Measurements from ENCODE around the gene RAD54L. TPM values are rescaled to one million over a fixed set of nuclear protein-coding genes. Genes with fewer than 3 reads are reported as not detected.
A peak's percentile ranks its signal among the peaks of the same experiment; 100 is the strongest.

Gene RAD54L
- total and polyA plus RNA-seq, 4 donors: 0.72 to 2.2 (median 2.1) TPM

DNA sequence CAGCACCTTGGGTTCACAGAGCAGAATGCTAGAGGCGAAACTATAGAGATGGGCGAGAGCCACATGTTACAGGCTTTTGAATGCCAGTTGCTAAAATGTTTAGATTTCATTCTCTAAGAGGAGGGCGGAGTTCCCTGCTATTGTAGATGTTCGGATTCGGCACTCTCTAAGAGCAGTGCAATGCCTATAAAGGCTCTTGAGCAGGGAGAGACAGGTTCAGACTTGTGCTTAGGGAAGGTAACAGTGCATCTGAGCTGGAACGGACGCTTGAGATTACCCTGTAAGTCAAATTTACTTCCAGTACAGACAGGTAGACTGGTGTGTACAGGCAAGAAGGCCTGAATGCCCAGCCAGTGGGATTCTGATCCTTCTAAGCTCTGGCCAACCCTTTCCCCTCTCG is 29.1 kb upstream of the RAD54L start:
- Histone ChIP-seq H3K27me3 (ENCODE audit: control insufficient read depth in 3 of 3, insufficient read depth in 3 of 3, low read length in 2 of 3) (no peaks in the 10 kb centered on the region), H3K9me3 (ENCODE audit: control insufficient read depth in 4 of 4, insufficient read depth in 3 of 4, low read length in 3 of 4) (no peaks in the 10 kb centered on the region), H3K4me3 (no peak overlapping the region), H3K27ac (ENCODE audit: low read depth in 1 of 2, low read length in 1 of 2) (no peak overlapping the region), H3K36me3 (ENCODE audit: control insufficient read depth in 4 of 4, insufficient read depth in 4 of 4, low read length in 4 of 4) (no peaks in the 10 kb centered on the region), H3K4me1 (ENCODE audit: control insufficient read depth in 5 of 5, insufficient read depth in 5 of 5, low read length in 5 of 5) (no peaks in the 10 kb centered on the region), H3K9ac (ENCODE audit: insufficient read depth in 1 of 2, low read length in 2 of 2) (no peak overlapping the region)
- TF ChIP-seq, protein P1, sequence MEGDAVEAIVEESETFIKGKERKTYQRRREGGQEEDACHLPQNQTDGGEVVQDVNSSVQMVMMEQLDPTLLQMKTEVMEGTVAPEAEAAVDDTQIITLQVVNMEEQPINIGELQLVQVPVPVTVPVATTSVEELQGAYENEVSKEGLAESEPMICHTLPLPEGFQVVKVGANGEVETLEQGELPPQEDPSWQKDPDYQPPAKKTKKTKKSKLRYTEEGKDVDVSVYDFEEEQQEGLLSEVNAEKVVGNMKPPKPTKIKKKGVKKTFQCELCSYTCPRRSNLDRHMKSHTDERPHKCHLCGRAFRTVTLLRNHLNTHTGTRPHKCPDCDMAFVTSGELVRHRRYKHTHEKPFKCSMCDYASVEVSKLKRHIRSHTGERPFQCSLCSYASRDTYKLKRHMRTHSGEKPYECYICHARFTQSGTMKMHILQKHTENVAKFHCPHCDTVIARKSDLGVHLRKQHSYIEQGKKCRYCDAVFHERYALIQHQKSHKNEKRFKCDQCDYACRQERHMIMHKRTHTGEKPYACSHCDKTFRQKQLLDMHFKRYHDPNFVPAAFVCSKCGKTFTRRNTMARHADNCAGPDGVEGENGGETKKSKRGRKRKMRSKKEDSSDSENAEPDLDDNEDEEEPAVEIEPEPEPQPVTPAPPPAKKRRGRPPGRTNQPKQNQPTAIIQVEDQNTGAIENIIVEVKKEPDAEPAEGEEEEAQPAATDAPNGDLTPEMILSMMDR (IDR thresholded peaks at IDR 0.05; ENCODE audit: control extremely low read depth, extremely low read depth): no peak
- WGBS, 2 donors: 68 to 77% methylated on average over 8 of the region's 8 CpGs
- peak in 1 of 3 donors; percentile 32 for DNase-seq
- ATAC-seq (ENCODE audit: insufficient read depth, low FRiP score): no peak

DNA sequence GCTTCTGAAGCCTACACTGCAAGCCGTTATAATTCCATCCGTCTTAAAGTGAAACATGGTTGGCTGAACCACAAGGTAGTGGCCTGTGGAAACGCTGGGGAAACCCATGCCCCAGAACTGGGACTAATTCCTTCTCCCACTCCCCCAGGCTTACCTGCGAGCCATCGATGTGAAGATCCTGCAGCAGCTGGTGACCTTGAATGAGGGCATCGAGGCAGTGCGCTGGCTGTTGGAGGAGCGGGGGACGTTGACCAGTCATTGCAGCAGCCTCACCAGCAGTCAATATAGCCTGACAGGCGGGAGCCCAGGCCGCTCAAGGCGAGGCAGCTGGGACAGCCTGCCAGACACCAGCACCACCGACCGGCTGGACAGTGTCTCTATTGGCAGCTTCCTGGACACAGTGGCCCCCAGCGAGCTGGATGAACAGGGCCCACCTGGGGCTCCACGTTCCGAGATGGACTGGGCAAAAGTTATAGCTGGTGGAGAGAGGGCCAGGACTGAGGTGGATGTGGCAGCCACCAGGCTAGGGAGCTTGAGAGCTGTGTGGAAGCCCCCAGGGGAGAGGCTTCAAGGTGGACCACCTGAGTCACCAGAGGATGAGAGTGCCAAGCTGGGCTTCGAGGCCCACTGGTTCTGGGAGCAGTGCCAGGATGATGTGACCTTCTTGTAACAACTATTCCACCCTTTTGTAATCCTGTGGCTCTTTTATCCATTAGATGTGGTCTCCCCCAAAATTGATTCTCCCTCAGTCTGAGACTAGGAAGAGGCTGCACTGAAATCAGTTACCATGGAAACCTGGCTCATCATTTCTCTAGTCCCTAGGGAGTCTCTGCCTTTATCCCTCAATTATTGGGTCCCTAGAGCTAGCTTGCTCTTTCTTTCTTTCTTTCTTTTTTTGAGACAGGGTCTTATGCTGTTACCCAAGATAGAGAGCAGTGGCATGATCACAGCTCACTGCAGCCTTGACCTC is 27.7 kb upstream of the RAD54L start:
- Histone ChIP-seq H3K4me1 (ENCODE audit: control insufficient read depth in 5 of 5, insufficient read depth in 5 of 5, low read length in 5 of 5) (no peaks in the 10 kb centered on the region), H3K27me3 (ENCODE audit: control insufficient read depth in 3 of 3, insufficient read depth in 3 of 3, low read length in 2 of 3) (no peaks in the 10 kb centered on the region), H3K27ac (ENCODE audit: low read depth in 1 of 2, low read length in 1 of 2) (no peak overlapping the region), H3K9ac (ENCODE audit: insufficient read depth in 1 of 2, low read length in 2 of 2) (no peak overlapping the region), H3K4me3 (no peak overlapping the region), H3K9me3 (ENCODE audit: control insufficient read depth in 4 of 4, insufficient read depth in 3 of 4, low read length in 3 of 4) (no peaks in the 10 kb centered on the region), H3K36me3 (ENCODE audit: control insufficient read depth in 4 of 4, insufficient read depth in 4 of 4, low read length in 4 of 4) (no peaks in the 10 kb centered on the region)
- DNase-seq (no peak), ATAC-seq (ENCODE audit: insufficient read depth, low FRiP score) (no peak)
- TF ChIP-seq, protein P1 (IDR thresholded peaks at IDR 0.05; ENCODE audit: control extremely low read depth, extremely low read depth): no peak
- WGBS, 2 donors: 88 to 92% methylated on average over 18 of the region's 18 CpGs

- Histone ChIP-seq H3K4me3 (no peak overlapping the region), H3K36me3 (ENCODE audit: control insufficient read depth in 4 of 4, insufficient read depth in 4 of 4, low read length in 4 of 4) (no peaks in the 10 kb centered on the region), H3K9me3 (ENCODE audit: control insufficient read depth in 4 of 4, insufficient read depth in 3 of 4, low read length in 3 of 4) (no peaks in the 10 kb centered on the region), H3K9ac (ENCODE audit: insufficient read depth in 1 of 2, low read length in 2 of 2) (no peak overlapping the region), H3K4me1 (ENCODE audit: control insufficient read depth in 5 of 5, insufficient read depth in 5 of 5, low read length in 5 of 5) (no peaks in the 10 kb centered on the region), H3K27me3 (ENCODE audit: control insufficient read depth in 3 of 3, insufficient read depth in 3 of 3, low read length in 2 of 3) (no peaks in the 10 kb centered on the region), H3K27ac (ENCODE audit: low read depth in 1 of 2, low read length in 1 of 2) (no peak overlapping the region)
- no peak for ATAC-seq (ENCODE audit: insufficient read depth, low FRiP score)
- DNase-seq: no peak
- TF ChIP-seq, protein P1 (IDR thresholded peaks at IDR 0.05; ENCODE audit: control extremely low read depth, extremely low read depth): no peak
- WGBS, 2 donors: 78 to 84% methylated on average over 3 of the region's 3 CpGs
These were observed 26.8 kb upstream of the RAD54L start for GRCh38 chr1:46220808-46221207.
